Measurements from ENCODE around the gene LANCL3.
"Not testable (repeated sequence)": the region's sequence is repeated elsewhere in the genome, so short reads cannot be mapped to it uniquely, and the experiment has no call there.

Gene LANCL3

DNA sequence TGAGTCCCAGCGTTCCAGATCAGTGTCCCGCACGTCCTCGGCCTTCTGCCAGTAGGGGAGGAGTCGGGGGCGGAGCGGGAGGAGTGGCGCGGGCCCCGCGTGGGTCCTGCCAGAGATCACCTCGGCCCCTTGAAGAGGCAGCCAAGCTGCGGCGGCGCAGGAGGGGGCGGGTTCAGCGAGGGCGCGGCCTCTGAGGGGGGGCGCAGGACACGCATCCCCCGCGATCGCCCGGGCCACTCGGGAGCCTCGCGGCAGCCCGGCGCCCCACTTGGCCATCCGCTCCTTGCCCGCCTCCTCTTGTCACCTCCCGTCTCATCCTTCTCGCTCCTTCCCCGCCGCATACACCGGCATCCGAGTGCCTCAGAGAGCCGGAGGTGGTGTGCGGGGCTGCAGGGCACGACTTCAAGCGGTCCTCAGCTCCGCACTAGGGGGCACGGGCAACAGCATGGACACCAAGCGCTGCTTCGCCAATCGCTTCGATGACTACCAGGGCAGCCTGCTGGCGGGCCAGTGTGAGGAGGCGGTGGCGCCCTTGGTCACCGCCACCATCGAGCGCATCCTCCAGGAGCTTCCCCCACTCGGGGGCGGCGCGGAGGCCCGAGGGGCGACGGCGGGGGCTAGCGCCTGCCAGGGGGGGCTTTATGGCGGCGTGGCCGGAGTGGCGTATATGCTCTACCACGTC is at the start of gene LANCL3:
Gene LANCL3 (plus strand): TSS at position 236 of the 682 bp plus-strand sequence. CDS start 210 bp downstream, at position 446.
- DNase-seq = peak; percentile 27 to 34

DNA sequence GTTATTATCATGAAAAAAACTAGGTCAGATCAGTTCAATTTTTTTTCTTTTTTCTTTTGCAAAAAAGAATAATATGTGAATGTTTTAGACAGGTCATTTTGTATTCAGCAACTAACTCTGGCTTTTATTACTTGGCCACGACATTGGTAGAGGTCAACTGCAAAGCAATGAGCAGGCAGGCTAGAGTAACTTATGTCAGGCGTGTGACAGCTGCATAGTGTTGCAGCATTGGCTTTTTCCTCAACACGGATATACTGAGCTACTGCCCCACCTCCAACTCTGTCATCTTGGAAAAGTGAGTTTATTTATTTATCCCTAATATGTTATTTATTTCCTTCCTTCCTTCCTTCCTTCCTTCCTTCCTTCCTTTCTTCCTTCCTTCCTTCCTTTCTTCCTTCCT is 47.8 kb upstream of the LANCL3 start:
- not testable (repeated sequence) for DNase-seq

DNA sequence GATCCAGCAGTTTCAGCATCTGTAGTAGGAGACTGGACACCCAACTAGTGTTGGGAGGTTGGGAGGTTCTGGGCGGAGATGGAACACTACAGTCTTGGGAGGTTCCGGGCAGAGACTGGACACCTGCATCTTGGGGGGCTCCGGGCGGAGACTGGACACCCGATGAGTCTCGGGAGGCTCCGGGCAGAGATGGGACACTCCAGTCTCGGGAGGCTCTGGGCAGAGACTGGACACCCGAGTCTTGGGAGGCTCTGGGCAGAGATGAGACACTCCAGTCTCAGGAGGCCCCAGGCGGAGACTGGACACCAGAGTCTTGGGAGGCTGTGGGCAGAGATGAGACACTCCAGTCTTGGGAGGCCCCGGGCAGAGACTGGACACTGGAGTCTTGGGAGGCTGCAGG is 29.5 kb upstream of the LANCL3 start:
- DNase-seq = no peak

DNA sequence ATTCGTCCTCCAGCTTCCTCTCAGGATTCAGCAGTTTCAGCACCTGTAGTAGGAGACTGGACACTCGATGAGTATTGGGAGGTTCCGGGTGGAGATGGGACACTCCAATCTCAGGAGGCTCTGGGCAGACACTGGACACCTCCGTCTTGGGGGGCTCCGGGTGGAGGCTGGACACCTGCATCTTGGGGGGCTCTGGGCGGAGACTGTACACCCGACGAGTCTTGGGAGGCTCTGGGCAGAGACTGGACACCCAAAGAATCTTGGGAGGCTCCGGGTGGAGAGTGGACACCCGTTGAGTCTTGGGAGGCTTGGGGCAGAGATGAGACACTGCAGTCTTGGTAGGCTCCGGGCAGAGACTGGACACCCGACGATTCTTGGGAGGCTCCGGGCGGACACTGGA is 28.7 kb upstream of the LANCL3 start:
- no peak for DNase-seq

DNA sequence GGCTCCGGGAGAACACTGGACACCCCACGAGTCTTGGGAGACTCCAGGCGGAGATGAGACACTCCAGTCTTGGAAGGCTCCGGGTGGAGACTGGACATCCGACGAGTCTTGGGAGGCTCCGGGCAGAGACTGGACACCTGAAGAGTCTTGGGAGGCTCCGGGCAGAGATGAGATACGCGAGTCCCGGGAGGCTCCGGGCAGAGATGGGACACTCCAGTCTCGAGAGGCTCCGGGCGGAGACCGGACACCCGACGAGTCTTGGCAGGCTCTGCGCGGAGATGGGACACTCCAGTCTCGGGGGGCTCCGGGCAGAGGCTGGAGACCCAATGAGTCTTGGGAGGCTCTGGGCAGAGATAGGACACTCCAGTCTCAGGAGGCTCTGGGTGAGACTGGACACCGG is 28.1 kb upstream of the LANCL3 start:
- DNase-seq = no peak

DNA sequence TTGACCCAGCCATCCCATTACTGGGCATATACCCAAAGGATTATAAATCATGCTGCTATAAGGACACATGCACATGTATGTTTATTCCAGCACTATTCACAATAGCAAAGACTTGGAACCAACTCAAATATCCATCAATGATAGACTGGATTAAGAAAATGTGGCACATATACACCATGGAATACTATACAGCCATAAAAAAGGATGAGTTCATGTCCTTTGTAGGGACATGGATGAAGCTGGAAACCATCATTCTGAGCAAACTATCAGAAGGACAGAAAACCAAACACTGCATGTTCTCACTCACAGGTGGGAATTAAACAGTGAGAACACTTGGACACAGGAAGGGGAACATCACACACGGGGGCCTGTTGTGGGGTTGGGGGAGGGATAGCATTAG is 26.9 kb upstream of the LANCL3 start:
- not testable (repeated sequence) for DNase-seq

DNA sequence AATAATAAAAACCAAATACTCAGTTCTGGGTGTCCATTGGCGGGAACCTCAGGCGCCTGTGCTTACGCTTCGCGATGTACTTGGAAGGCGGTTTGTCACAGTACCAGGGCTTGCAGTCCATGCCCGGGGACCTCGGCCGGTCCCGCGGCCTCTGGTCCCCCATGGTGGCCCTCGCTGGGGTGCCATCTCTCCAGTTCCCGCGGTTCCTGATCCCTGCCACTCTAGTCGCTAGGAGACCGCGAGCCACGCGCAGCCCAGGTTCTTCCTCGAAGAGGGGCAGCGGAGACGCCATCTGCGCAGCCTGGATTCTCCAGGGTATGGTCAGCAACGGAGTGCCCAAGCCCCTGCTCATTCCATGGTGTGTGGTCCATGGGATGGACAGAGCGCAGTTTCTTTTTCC is 26.4 kb upstream of the LANCL3 start:
- no peak for DNase-seq

DNA sequence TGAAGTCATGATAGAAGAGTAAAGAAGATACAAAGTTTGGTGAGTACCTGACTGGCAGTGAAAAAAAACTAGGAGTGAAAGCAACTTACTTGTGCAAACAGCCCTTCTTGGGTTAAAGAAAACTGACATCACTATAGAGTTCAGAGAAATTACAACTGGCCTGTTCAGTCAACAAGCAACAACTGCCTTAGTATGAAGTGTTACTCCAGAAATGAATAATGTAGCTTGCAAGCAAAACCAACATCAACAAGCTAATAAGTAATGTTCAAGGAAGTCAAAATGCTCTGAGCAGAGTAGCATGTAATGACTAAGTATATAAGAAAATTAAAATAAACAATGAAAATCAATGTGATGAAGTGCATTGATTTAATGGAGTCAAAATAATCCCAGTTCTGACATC is 21.8 kb upstream of the LANCL3 start:
- not testable (repeated sequence) for DNase-seq

DNA sequence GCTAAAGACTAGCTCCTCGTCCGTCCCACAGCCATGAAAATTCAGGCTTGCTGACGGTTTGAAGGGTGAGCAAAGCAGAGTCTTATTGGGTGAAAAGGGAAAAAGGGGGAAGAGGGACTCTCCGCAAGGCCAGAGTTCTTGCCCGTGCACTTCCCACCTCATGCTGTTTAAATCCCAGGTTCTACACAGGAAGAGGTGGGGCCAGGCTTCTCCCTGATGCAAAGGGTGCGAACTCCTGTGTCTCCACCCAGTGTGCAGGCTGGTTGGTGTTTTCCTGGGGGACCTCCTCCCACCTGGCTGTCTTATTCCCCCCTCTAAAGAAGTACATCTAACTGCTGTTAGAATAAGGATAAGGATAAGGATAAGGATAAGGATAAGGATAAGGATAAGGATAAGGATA is 18.0 kb upstream of the LANCL3 start:
- DNase-seq = no peak

DNA sequence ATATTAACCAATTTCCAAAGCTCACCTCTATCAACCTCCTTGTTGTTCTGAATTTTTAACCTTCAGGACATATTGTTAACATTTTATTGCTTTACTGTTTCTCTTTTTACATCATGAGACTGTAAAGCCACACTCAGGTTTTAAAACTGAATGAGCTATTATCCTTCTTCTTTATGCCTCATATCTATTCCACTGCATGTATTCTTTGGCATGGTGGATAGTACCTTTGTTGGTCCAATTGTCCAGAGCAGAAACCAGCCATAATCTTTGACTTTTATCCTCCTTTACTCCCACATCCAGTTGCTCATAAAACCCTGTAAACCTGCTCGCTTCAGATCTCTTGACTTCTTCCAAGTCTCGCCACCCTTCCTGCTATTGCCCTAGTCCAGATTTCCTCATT is 6.2 kb upstream of the LANCL3 start:
- not testable (repeated sequence) for DNase-seq

DNA sequence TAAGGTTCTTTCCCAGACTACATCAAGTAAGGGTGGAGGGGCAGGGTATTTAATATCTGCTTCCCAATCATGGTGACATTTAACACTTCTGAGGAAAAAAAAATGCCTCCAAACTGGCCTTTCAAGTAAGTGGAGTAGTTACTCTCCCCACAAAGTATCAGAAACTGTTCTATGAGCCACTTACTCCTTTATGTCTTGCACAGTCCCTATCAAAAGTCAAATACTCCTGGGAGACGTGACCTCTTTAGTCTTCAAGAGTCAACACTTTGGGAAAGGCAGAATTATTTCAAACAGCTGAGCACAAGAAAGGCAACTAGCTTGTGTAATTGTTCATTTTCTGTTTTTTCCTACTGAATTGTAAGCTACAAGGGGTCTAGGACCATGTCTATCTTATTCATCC is 1.1 kb upstream of the LANCL3 start:
- DNase-seq = not testable (repeated sequence)

DNA sequence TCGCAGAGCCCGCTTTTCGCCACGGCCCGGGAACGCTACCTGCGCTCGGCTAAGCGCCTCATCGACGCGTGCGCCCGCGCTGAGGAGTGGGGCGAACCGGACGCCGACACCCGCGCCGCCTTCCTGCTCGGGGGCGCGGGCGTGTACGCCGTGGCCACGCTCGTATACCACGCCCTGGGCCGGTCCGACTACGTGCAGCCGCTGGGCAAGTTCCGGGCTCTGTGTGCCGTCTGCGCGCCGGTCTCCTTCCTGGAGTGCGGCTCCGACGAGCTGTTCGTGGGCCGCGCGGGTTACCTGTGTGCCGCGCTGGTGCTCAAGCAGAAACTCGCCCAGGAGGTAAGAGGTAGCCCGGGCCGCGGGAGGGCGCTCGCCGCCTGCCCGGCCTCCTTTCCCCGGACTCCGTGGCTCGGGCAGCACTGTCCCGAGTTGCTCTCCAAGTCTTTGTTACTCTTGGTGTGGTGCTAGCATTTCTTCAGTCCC is 687 bp downstream of the LANCL3 start:
- peak; percentile 14 to 22 for DNase-seq

DNA sequence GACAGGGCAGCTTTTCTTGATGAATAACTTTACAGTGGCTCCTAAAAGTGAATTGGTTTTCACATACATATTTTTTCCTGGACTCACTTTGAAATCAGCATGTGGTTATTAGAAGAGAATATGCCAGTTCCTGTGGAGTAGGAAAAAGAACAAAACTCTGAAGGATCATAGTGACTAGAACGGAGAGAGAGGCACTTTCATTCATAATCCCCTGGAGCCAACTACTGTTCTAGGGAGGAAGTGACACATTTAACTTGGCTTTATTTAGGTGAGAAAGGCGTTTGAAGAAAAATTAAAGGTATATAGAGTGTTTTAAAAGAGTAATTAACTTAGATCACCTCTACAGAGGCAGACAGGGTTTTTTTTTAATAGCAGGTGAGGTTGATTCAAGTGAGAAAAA is 1.7 kb downstream of the LANCL3 start:
- DNase-seq = not testable (repeated sequence)

DNA sequence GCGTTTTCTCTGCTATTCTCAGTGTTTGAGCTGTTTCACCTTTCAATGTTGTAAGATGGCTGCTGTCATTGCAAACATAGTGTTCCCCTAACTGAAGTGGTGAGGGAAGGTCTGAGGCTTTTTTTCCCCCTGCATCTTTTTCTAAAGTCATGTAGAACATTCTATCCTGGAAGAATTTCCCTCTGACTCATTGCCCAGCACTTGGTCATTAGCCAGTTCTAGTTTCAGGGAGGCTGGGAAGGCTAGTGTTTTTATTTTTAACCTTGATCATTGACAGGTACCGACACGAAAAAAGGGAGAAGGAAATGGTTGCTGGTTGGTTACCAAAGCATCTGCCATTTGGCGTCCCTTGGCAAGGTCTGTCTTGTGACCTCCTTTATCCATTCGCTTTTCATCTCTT is 6.6 kb downstream of the LANCL3 start:
- no peak for DNase-seq

DNA sequence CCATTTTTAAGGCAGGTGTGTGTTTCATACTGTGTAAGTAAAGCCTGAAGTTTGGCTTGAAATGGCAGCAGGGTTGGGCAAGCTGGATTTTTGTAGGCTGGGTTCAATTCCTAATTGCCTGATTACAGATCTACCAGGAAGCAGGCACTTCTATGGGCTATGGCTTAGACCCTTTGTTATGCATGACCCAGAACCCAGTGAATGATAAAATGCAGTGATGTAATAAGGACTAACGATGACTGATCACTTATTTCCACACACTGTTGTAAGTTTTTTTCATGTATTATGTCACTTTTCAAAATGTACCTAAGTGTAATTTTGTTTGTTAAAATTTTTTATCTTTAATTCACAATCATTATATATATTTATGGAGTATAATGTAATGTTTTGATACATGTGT is 8.6 kb downstream of the LANCL3 start:
- no peak for DNase-seq

DNA sequence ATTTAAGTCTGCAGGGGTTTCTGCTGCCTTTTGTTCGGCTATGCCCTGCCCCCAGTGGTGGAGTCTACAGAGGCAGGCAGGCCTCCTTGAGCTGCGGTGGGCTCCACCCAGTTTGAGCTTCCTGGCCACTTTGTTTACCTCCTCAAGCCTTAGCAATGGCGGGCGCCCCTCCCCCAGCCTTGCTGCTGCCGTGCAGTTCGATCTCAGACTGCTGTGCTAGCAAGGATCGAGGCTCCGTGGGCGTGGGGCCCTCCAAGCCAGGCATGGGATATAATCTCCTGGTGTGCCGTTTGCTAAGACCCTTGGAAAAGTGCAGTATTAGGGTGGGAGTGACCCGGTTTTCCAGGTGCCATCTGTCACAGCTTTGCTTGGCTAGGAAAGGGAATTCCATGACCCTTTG is 15.9 kb downstream of the LANCL3 start:
- DNase-seq = not testable (repeated sequence)

DNA sequence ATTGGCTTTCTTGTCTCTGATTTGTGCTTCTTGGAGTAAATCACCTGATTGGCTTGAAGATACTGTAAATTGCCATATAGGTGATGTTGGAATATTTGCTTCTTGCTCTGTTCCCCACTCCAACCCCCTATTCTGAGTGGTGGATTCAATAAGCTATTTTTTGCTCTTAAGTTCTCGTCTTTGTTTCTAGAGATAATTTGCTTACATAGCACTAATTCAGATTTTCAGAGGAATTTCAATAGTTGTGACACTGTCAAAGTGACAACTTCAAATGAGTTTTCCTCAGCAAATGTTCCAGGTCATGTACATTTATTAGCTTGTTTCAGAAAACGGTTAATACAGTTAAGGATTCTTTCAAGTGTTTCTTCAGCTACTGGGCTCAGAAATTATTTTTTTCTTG is 18.6 kb downstream of the LANCL3 start:
- DNase-seq = no peak

DNA sequence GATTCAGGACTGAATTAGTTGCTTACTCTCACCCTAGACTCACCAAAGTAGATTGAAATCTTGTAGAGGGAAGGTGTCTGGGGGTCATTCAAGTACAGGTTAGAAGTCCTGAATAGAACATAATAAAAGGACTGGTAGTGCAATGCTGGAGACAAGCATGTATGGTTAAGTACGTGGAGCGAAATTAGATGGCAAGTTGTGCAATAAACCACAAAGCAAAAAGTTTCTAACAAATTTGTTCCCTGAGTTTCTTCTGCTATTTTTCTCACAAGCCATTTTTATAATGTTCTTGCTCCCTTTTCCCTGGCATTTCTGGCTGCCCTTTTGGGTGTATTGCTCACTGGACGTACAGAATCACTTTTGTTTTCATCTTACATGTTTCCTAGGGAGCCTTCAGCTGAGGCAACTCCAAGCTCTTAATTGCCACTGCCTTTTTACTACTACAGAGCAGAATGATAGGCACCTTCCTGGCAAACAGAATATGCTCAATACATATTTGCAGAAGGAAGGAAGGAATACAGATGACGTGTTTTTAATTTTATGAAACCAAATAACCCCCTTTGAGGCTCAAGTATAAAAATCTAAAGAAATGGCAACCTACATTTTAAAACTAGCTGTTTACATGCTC is 23.4 kb downstream of the LANCL3 start:
- no peak for DNase-seq

DNA sequence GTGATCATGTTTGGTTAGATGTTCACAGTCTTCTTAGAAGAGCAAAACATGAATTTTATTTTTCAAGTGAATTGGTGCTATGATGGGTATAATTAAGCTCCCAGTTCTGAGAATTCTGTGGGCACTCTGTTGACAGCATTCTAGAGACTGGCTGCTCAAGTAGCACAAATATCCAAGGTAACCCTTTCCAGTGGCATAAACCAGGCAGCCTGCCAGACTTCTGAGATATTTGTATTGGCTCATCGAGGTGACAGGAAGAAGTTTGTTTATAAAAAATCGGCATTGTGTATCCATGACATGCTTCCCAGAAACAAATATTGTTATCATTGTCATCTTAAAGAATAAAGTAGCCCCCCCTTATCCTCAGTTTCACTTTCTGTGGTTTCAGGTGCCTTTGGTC is 28.3 kb downstream of the LANCL3 start:
- DNase-seq = no peak

DNA sequence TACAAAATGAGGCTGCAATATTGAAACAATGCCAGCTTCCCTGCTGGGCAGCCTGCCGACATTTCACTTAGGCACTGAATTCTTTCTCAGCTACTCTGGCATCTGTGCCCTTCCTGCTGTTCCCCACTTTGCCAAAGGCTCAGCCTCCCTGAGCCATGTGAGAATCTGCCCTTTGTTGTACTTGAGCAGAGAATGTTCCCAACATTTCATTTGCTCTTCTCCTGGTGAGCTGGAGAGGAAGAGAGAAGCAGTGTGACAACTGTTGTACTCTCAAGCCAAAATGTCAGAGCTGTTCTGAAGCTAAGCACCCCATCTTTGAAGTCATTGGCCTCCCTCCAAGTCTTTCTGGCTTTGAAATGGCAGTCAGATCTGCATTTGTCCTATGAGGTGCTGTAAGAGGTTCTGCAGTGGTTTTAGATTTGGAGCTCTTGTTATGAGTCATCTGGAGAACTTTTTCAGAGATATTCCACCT is 32.5 kb downstream of the LANCL3 start:
- DNase-seq = no peak

DNA sequence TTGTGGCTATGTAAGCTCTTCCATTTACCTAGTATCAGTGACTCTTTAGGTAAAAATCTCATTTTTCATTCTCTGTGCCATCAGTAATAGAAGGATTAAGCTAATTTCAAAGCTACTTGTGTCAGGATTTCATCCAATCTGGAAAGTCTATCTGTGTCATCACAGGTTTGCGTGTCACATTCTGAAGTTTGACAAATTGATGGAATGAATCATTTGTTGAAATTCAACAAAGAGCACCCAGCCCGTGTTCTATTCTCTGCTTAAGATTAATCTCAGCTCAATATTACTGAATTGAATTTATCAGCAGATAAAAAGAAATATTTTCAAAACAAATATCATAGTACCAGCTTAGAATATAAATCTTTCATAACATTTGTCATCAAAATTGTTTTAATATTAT is 35.8 kb downstream of the LANCL3 start:
- DNase-seq = no peak

DNA sequence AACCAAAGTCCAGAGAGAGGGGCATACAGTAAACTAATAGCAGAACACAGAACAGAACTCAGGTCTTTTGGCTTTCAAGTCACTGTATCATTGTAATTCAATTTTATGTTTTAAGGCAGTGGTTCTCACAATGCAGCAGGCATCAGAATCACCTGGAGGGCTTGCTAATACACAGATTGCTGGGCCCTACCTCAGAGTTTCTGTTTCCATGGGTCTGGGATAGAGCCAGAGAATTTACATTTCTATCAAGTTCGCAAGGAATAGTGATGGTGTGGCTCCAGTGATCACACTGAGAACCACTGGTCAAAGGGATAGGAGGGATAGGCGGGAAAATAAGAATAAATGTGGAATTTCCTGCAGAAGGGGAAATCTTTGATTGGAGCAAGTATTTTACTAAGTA is 36.7 kb downstream of the LANCL3 start:
- DNase-seq = no peak

DNA sequence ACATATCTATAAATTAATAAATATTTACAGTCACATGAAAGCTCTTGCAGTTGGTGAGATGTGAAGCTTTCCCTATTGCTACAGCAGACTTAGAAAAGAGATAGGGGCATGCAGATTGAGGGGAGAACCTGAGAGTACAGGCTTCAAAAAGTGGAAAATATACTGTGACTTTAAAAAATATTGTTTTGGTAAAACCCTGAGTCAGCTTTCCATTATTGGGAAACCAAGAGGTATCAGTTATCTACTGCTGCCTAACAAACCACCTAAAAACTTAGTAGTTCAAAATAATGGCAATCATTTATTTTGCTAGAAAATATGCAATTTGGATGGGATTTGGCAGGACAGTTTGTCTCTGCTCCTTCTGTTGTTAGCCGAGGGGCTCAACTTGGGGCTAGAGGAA is 38.3 kb downstream of the LANCL3 start:
- no peak for DNase-seq

DNA sequence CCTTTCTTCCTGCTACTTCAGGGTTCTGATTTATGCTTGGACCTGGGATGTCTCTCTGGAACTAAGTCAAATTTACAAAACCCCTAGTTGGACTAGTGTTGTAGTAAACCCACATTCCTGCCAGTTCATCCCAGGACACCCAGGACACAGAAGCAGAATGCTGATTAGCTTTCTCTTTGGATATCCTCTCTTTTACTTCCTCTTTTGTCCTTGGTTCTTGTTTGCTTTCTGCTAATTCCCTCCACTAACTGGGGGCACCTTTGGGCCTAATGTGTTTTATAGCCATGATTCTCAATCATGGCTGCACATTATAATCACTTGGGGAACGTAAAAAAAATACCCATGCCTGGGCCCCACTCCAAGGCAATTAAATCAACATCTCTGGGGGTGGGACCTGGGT is 42.5 kb downstream of the LANCL3 start:
- no peak for DNase-seq

DNA sequence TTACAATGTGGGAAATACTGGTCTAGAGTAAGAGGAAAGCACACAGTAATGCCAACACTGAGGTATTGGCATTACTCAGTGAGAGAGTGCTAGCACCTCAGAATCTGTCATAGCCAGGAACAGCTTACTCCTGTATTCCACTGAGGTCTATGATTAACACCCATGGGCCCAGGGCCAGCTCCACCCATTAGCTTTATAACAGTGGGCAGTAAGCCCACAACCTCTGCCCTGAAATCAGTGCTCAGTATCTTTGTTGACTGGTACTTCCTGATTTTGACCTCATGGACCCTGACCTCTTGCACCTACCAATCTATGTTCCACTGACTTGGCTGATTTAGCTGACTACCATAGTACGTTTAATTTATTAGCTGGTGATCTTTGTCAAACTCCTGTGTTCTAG is 56.1 kb downstream of the LANCL3 start:
- DNase-seq = no peak
